GM21717 (cell line): ENCODE measurements around the gene CELA3A.

Source experiments
- ATAC-seq: cut with Tn5 transposase; IDR thresholded peaks from one replicate; pipeline ENCODE4 v1.9.1; 2021; ENCODE audit warnings: mild to moderate bottlenecking, moderate library complexity; ENCODE audit not compliant: unreplicated experiment

The CELA3A gene

DNA sequence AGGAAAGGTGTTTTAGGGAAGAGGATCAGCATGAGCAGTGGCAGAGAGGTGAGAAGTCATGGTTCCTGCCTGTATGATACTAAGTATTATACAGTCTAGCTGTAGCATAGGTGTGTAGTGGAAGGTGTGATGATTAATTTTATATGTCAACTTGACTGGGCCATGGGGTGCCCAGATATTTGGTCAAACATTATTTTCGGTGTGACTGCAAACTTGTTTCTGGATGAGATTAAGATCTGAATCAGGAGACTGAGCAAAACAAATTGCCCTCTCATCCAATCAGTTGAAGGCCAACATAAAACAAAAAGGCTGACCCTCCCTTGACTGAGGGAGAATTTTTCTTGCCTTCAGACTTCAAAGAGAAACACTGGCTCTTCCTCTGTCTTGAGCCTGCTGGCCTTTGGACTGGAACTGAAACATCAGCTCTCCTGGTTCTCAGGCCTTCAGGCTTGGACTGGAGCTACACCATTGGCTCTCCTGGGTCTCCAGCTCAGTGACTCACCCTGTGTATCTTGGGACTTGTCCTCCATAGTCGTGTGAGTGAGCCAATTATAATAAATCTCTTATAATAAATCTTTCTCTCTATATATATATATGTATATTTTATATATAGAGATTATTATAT lies 44.3 kb downstream of the CELA3A start:
- ATAC-seq, result no peak

DNA sequence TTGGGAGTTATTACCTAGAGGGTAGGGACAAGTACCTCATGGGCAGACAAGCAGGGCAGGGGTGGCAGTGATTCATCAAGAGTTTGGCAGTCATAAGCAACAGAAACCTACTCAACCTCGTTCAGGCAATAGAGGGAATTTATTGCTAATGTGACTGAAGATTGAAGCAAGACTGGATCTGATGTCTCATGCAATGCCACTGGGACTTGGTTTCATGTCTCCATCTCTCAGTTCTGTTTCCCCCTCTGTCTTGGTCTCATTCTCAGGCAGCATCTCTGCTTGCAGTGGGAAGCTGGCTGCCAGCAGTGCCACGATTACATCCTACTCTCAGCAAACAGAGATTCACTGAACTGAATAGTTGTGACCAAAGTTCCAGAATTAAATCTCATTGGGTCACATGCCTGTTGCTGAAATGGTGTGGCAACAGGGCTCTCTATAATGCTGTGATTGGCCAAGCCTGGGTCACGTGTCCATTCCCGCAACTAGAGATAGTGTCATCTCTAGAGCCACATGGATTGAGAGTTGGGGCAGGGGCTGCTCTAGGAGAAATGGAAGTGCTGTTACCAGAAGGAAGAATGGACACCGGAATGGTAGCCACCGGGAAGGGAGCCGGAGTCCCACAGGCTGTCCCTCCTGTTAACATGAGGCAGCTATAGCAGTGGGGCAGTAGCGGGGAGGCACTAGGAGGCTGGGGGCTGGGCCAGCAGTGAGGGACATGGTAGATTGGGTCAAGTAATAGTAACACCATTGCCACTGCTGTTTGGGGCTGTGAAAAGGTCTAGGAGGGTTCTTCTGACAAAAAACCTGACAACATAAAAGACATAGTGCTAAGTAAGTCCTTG lies 47.1 kb downstream of the CELA3A start:
- ATAC-seq, result no peak

DNA sequence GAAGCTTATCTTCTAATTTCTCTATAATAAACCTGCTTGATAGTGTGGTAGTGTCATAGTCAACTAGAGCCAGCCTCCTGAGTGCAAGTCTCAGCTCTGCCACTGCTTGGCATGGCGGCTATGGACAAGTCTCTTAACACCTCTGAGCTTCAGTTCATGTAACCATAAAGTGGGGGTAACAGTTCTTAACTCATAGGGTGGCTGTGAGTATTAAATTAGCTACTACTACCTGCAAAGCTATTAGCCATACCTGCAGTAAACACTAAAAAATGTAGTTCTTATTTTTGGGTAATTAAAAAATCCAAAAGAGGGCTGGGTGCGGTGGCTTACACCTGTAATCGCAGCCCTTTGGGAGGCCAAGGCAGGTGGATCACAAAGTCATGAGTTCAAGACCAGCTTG lies 48.9 kb downstream of the CELA3A start:
- ATAC-seq, result no peak

DNA sequence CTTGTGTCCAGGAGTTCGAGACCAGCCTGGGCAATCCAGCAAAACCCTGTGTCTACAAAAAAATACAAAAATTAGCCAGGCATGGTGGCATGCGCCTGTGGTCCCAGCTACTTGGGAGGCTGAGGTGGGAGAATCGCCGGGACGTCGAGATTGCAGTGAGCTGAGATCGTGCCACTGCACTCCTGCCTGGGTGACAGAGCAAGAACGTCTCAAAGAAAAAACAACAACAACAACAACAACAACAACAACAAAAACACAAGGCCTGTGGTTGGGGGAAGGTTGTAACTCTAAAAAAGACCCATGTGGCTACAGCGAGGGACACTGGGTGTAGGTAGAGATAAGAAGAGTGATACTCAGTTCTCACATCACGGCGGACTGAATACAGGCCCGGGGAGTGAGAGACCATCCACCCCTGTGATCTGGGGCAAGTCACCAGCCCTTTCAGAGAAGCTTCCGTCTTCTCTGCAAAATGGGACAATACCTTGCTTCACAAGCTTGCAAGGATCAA lies 50.2 kb downstream of the CELA3A start:
- ATAC-seq, result no peak

DNA sequence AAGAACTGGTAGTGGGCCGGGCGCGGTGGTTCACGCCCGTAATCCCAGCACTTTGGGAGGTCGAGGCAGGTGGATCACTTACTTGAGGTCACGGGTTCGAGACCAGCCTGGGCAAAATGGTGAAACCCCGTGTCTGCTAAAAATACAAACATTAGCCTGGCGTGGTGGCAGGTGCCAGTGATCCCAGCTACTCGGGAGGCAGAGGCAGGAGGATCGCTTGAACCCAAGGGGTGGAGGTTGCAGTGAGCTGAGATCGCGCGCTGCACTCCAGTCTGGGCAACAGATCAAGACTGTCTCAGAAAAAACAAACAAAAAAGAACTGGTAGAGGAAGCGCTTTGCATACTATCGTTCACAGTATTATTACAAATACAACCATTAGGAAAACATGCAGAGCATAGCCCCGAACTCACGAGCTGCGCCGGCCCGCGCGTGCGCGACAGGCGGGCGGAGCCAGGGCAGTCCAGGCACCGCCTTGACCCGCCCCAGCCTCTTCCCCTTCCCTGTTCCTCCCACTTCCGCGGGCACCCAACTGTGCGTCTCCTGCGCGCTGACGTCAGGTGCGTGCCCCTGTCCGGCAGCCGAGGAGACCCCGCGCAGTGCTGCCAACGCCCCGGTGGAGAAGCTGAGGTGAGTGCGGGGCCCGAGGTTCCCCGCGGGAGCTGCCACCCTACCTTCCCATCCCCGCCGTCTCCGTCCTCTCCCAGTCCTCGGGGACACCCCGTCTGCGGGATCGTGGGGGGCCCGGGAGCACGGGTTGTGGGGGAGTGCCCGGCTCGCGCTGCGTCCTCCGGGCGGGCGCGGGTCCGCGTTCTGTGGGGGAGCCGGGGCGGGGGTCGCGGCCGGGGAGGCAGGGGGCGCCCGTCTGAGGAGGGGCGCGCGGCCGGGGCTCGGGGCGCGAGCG lies 50.9 kb downstream of the CELA3A start, which contains the start of gene CDC42:
Gene CDC42 (plus strand): TSS at position 595 of the 902 bp plus-strand sequence. CDS start 25,770 bp downstream, outside the sequence.
- ATAC-seq, result peak; percentile 62

DNA sequence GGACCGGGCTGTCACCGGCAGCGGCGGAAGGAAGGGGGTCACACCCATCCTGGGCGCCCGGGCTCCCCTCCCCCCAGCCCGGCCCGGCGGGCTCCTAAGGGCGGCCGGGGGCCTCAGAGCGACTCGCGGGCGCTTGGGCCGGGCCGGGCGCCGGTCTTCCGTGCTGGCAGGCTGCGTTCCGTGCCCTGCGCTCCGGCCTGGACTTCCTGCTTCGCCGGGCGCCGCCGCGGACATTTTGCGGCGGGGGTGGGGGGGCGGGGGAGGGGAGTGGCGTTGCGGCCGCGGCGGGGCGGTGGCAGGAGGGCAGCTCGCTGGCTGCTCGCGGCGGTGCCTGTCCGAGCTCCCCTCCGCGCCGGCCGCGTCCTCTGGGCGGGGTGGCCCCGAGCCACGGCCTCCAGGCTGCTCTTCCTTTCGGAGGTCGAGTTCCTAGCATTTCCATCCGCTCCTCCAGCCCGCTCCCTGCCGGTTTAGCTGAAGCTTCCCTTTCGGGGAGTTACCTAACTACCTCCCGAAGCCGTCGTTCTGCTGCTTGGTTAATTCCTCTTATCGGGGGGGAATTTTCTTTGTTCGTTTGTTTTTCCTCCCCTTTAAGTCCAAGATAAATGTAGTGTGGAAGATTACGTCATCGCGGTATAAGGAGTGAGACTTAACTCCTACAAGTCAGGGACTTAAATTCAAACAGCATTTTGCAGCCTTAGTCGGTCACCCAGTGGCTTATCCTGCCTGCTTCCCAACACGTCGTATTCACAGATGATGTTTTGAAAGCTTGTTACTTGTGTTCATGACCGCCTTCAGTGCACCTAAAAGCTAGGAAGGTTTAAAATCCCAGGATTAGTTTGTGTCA lies 51.8 kb downstream of the CELA3A start:
- ATAC-seq, result peak; percentile 25

DNA sequence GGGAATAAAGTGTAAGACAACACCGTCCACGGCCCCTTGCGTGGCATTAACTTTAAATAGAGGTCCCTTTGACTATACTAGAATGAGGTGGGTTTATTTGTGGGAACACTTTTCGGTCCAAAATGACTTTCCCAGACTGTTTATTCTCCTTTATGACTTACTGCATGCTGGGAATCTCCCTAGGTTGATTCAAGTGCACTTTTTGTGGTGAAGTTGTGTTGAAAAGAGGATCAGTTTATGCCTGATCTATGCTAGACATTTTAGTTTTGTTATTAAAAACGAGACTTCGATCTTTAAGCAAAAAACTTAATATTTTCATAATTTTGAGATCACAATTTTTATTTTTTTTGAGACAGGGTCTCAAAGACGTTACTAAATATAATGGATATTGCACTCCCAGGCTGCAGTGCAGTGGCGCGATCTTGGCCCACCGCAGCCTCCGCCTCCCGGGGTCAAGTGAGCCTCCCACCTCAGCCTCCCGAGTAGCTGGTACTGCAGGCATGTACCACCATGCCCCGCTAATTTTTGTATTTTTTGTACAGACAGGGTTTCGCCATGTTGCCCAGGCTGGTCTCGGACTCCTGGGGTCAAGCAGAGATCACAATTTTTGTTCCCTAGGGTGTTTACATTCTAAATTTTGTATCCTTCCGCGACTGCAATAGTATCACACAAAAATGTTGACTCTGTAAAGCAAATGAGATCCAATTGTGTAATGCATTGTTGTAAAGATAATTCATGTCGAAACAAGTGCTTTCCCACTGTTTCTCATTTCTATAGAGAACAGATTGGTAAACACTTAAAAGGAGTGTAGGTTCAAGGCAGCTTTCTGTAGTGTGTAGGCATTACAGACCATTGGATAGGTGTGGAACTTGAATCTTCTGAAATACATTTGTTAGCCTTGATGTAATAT lies 52.7 kb downstream of the CELA3A start:
- no peak for ATAC-seq

DNA sequence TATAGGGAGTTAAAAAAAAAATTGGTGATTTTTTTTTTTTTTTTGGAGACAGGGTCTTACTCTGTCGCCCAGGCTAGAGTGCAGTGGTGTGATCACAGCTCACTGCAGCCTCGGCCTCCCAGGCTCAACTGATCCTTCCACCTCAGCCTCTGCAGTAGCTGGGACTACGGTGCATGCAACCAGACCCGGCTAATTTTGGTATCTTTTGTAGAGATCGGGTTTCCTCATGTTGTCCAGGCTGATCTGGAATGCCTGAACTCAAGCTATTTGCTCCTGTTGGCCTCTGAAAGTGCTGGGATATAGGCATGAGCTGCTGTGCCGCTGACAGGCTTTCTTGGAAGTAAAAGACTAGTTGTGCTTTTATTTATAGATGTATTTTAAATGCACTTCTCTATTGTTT lies 54.0 kb downstream of the CELA3A start:
- ATAC-seq, result no peak

DNA sequence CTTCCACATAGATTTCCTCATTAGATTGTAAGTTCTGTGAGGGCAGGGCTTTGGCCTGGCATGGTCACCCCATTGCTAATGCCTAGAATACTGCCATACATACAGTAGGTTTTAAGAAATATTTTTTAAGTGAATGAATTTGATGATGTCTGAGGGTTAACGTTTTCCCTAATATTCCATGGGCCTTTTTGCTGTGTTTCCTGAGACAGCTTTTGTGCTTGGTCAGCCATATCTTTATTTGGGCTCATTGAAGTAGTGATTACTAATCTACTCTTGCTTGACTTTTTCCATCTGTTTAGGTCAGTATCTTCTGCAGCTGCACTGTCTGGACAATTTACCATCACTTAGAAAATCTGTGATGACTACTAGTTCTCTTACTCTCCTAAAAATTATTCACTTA lies 54.6 kb downstream of the CELA3A start:
- no peak for ATAC-seq

DNA sequence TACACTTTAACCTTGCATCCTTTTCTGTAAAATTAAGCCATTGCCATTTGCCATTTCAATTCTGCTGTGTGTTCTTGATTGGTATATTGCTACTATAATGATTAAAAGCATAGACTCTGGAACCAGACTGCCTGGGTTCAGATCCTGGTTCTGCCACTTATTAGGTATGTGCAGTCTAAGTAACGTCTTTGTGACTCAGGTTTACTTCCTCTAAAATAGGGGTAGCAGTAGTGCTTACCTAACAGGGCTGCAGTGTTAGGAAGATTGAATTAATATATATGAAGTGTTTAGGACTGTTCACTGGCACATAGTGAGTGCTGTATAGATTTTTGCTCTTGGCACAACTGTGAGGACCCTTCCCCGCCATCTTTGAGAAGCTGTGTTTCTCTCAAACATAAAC lies 55.5 kb downstream of the CELA3A start:
- ATAC-seq, result no peak

DNA sequence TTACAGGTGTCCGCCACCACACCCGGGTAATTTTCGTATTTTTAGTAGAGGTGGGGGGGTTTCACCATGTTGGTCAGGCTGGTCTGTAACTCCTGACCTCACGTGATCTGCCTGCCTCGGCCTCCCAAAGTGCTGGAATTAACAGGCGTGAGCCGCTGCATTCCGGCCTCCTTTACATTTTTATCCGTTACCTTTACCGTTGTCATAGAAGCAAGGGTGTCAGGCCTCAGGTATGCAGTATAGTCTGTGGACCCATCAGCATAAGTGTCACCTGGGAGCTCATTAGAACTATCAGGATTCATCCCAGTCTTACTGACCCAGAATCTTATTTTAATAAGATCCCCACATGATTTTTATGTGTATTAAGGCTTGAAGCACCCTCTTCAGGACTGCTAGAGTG lies 56.4 kb downstream of the CELA3A start:
- no peak for ATAC-seq
